ENCODE results near the gene AP4E1.
"Not testable (repeated sequence)": the region's sequence is repeated elsewhere in the genome, so short reads cannot be mapped to it uniquely, and the experiment has no call there.

AP4E1 gene

DNA sequence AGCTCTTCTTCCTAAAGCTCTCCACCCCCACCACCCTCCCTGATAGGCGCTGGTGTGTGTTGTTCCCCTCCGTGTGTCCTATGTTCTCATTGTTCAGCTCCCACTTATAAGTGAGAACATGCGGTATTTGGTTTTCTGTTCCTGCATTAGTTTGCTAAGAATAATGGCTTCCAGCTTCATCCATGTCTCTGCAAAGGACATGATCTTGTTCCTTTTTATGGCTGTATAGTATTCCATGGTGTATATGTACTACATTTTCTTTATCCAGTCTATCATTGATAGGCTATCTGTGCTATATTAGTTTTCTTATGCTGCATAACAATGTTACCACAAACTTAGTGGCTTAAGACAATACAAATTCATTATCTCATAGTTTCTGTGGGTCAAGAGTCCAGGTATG lies 42.3 kb downstream of the AP4E1 start:
- DNase-seq (ENCODE audit: low spot score), result not testable (repeated sequence)

DNA sequence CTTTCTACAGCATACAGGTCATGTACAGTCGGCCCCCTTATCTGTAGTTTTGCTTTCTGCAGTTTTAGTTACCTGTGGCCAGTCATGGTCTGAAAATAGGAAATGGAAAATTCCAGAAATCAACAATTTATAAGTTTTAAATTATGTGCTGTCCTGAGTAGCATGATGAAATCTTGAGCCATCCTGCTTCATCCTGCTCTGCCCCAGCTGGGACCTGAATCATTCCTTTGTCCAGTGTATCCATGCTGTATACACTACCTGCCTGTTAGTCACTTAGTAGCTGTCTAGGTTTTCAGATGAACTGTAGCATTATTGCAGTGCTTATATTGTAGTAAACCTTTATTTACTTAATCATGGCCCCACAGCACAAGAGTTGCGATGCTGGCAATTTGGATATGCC lies 44.8 kb downstream of the AP4E1 start:
- DNase-seq (ENCODE audit: low spot score), result no peak

- DNase-seq (ENCODE audit: low spot score), result not testable (repeated sequence)
These were observed 46.4 kb downstream of the AP4E1 start for GRCh38 chr15:50954837-50955236.

GRCh38 chr15:50959717-50960116 lies 51.2 kb downstream of the AP4E1 start:
- no peak for DNase-seq (ENCODE audit: low spot score)

GRCh38 chr15:50964075-50964474 lies 55.6 kb downstream of the AP4E1 start:
- DNase-seq (ENCODE audit: low spot score), result no peak

DNA sequence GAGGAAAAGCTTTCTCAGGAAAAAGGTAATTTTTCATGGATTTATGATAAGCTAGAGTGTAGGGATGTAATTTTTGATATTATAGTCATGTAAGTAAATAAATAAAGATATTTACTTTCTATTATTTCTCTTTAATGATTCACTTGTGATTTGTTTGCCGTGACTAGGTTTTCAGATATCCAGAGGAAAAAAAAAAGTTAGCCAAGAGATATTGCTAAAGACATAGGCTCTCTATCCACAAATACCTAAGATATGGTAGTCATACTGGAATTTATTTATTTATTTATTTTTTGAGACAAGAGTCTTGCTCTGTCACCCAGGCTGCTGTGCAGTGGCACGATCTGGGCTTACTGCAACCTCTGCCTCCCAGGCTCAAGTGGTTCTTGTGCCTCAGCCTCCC lies 59.9 kb downstream of the AP4E1 start:
- no peak for DNase-seq (ENCODE audit: low spot score)

DNA sequence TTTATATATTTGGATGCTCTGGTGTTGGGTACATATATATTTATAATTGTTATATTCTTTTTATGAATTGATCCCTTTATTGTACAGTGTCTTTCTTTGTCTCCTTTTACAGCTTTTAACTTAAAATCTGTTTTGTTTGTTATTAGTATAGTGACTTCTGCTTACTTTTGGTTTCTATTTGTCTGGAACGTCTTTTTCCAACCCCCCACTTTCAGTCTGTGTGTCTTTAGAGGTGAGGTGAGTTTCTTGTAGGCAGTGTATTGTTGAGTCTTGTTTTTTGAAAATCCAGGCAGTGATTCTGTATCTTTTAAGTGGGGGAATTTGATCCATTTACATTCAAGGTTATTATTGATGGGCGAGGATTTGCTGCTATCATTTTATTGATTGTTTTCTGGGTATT lies 62.0 kb downstream of the AP4E1 start:
- no peak for DNase-seq (ENCODE audit: low spot score)

DNA sequence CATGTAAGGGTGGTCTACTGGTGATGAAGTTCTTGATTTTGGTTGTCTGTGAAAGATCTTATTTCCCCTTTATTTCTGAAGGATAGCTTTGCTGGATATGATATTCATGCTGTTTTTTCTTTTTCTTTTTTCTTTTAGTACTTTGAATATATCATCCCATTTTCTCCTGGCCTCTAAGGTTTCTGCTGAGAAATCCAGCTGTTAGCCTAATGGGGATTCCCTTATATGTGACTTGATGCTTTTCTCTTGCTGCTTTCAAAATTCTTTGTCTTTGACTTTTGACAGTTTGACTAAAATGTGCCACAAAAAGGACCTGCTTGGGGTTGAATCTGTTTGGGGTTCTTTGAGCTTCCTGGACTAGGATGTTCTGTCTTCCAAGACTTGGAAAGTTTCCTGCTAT lies 62.6 kb downstream of the AP4E1 start:
- no peak for DNase-seq (ENCODE audit: low spot score)

DNA sequence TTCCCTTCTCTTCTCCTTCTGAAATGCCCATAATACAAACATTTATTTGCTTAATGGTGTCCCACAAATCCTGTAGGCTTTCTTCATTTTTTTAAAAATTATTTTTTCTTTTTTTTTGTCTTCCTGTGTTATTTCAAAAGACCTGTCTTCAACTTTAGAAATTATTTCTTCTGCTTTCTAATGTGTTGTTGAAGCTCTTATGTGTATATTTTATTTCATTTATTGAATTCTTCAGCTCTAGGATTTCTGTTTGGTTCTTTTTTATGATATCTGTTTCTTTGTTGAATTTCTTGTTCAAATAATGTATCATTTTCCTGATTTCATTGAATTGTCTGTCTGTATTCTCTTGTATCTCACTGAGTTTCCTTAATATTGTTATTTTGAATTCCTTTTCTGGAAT lies 63.1 kb downstream of the AP4E1 start:
- no peak for DNase-seq (ENCODE audit: low spot score)

GRCh38 chr15:50973605-50974004 lies 65.1 kb downstream of the AP4E1 start:
- DNase-seq (ENCODE audit: low spot score), result no peak

GRCh38 chr15:50977162-50977561 lies 68.7 kb downstream of the AP4E1 start:
- no peak for DNase-seq (ENCODE audit: low spot score)

GRCh38 chr15:50978580-50978979 lies 70.1 kb downstream of the AP4E1 start:
- no peak for DNase-seq (ENCODE audit: low spot score)

GRCh38 chr15:50979041-50979440 lies 70.6 kb downstream of the AP4E1 start:
- DNase-seq (ENCODE audit: low spot score), result no peak

- DNase-seq (ENCODE audit: low spot score), result no peak
These were observed 85.1 kb downstream of the AP4E1 start for GRCh38 chr15:50993598-50993997.

DNA sequence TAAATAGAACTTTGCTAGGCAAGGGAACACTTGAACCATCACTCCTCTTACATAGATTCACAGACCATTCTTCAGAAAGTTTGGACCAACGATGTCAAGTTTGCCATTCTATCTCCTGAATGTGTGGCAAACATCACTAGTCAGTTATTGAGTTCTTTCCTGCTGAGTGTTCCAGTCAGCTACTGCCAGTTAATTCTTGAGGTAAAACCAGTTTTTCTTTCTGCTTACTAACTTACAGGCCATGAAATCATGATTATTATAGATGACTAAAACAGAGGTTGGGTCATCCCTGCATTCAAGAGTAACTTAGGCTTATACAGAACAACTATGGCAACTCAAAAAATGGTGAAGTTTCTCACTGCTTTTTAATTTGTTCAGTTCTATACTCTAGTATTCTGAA lies 88.2 kb downstream of the AP4E1 start:
- DNase-seq (ENCODE audit: low spot score), result no peak

- no peak for DNase-seq (ENCODE audit: low spot score)
These were observed 89.0 kb downstream of the AP4E1 start for GRCh38 chr15:50997371-50998051.

GRCh38 chr15:51004103-51004551 lies 95.6 kb downstream of the AP4E1 start:
- DNase-seq (ENCODE audit: low spot score), result no peak

DNA sequence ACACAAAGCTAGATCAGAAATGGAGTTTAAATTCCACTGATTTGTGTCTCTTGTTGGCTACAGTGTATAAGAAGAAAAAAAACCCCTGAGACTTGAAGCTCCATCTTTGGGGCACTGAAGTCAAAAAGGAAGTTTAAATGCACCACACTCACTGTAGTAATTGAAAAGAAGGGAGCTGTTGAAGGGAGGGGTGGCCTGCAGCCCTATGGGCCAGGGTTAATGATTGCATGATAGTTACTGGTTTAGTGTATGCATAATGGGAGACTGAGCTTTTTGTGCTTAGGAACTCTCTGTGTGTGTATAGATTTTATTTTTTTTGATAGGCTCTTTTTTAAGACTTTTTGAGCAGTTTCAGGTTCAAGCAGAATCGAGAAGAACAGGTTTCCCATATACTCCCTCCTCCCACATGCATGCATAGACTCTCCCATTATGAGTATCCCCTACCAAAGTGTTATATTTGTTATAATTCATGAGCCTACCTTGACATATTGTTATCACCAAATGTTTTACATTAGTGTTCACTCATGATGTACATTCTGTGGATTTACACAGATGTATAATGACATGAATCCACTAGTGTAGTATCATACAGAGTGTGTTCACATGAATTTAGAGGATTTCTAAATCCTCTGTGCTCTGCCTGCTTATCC lies 98.0 kb downstream of the AP4E1 start:
- no peak for DNase-seq (ENCODE audit: low spot score)

DNA sequence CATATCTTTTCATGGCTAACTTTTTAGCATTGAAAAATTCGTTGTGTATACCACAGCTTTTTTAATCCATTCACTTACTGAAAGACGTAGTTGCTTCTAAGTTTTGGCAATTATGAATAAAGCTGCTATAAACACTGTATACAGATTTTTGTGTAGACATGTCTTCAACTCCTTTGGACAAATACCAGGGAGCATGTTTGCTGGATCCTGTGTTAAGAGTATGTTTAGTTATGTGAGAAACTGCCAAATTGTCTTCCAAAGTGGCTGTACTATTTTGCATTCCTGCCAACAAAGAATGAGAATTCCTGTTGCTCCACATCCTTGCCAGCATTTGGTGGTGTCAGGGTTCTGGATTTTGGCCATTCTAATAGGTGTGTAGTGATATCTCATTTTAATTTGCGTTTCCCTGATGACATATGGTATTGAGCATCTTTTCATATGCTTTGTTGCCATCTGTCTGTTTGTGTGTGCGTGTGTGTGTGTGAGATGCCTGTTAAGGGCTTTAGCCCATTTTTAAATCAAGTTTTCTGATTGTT lies 98.7 kb downstream of the AP4E1 start:
- no peak for DNase-seq (ENCODE audit: low spot score)

DNA sequence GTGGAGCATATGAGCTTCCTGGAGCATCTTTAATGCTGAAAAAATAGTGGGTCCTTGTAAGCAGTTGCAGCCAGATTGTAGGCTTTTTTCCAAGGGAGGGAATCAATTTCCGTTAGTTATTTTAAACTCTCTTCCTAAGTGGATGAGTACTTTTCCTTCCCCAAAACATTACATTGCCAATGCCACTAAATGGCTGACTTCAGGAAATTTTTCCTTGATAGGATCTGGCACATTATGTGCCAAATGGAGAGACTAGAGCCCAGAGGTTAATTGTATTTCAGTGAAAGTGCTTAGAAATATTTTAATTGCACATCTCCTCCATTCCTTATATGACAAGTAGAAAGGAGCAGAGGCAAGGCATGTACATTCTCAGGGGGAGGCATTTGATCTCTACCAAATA lies 102.7 kb downstream of the AP4E1 start:
- DNase-seq (ENCODE audit: low spot score), result no peak

GRCh38 chr15:51016615-51017014 lies 108.1 kb downstream of the AP4E1 start:
- DNase-seq (ENCODE audit: low spot score), result no peak

DNA sequence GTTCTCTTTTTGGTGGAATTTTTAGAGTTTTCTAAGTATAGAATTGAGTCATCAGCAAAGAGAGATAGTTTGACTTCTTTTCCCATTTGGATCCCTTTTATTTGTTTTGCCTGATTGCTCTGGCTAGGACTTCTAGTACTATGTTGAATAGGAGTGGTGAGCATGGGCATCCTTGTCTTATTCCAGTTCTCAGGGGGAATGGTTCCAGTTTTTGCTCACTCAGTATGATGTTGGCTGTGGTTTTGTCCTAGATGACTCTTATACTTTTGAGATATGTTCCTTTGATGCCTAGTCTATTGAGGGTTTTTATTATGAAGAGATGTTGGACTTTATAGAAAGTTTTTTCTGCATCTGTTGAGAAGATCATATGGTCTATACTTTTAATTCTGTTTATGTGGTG lies 113.7 kb downstream of the AP4E1 start:
- DNase-seq (ENCODE audit: low spot score), result no peak

DNA sequence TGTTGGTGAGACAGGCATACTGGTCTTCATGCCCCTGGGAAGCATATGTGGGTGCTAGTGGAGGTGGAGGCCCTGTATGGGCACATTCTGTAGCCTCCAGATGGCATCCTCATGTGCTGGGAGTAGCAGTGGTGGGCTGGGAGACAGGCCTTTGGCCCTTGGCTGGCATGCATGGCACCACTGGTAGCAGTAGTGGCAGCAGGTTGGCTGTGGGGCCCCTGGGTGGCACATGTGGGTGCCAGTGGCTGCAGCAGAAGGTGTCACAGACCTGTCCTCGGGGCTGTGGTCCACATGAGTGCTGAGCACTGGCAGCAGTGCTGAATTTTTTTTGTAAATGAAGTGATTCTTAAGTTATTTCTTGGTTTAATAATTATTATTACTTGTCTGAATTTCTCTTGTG lies 115.0 kb downstream of the AP4E1 start:
- DNase-seq (ENCODE audit: low spot score), result no peak
